GM23338 (cell line): ENCODE data around the gene HBQ1. TPM values are rescaled to one million over a fixed set of nuclear protein-coding genes. Genes with fewer than 3 reads are reported as not detected.

Source experiments
- ATAC-seq: fragments of 200-7000 bp; cut with Tn5 transposase; 3 replicates; pipeline ENCODE4 v1.9.1; 2020
- DNase-seq: peaks from one replicate; pipeline ENCODE4 v3.0.0-alpha.2; 2015; ENCODE audit warnings: low spot score
- H2AFZ ChIP-seq: fragments of 200-600 bp; sonication (generic); 2 replicates; pipeline ENCODE4 v1.8.0; 2016; ENCODE audit warnings: antibody characterized with exemption, mild to moderate bottlenecking, moderate library complexity
- H3F3A ChIP-seq: fragments of 200-600 bp; sonication (generic); replicated peaks from 2 replicates; pipeline ENCODE4 v1.8.0; 2017; ENCODE audit warnings: antibody characterized with exemption, mixed run types, low read depth
- H3K27ac ChIP-seq: fragments of 200-600 bp; sonication (generic); 2 replicates; pipeline ENCODE4 v1.6.1; 2016; ENCODE audit warnings: low read depth
- H3K27me3 ChIP-seq: fragments of 200-600 bp; sonication (generic); 2 replicates; pipeline ENCODE4 v1.8.0; 2016; ENCODE audit warnings: mild to moderate bottlenecking, mixed run types, moderate library complexity; ENCODE audit not compliant: insufficient read depth
- H3K36me3 ChIP-seq: fragments of 200-600 bp; sonication (generic); 2 replicates; pipeline ENCODE4 v1.8.0; 2016; ENCODE audit warnings: mild to moderate bottlenecking; ENCODE audit not compliant: insufficient read depth
- H3K4me1 ChIP-seq: fragments of 200-600 bp; sonication (generic); 2 replicates; pipeline ENCODE4 v1.8.0; 2016; ENCODE audit warnings: mild to moderate bottlenecking, moderate library complexity; ENCODE audit not compliant: insufficient read depth
- H3K4me2 ChIP-seq: fragments of 200-600 bp; sonication (generic); 2 replicates; pipeline ENCODE4 v1.7.1; 2017; ENCODE audit warnings: mixed run types
- H3K4me3 ChIP-seq: fragments of 200-600 bp; sonication (generic); 2 replicates; pipeline ENCODE4 v1.6.1; 2016; ENCODE audit warnings: mixed run types
- H3K79me2 ChIP-seq: fragments of 200-600 bp; sonication (generic); replicated peaks from 2 replicates; pipeline ENCODE4 v1.8.0; 2017; ENCODE audit warnings: mild to moderate bottlenecking; ENCODE audit not compliant: insufficient read depth
- H3K9me2 ChIP-seq: fragments of 200-600 bp; sonication (generic); 2 replicates; pipeline ENCODE4 v1.8.0; 2017; ENCODE audit not compliant: insufficient read depth
- H4K20me1 ChIP-seq: fragments of 200-600 bp; sonication (generic); replicated peaks from 2 replicates; pipeline ENCODE4 v1.8.0; 2017; ENCODE audit warnings: mild to moderate bottlenecking; ENCODE audit not compliant: insufficient read depth
- H3K27ac Mint-ChIP-seq: 2 replicates; pipeline ENCODE4 v1.8.0; 2020; ENCODE audit warnings: inconsistent platforms, mild to moderate bottlenecking, moderate library complexity, mixed read lengths
- H3K27me3 Mint-ChIP-seq: 3 replicates; pipeline ENCODE4 v1.8.0; 2022; ENCODE audit warnings: low read depth, mild to moderate bottlenecking, moderate library complexity, mixed read lengths, inconsistent platforms; ENCODE audit not compliant: insufficient read depth, poor library complexity
- H3K36me3 Mint-ChIP-seq: 3 replicates; pipeline ENCODE4 v1.8.0; 2021; ENCODE audit warnings: low read depth, mild to moderate bottlenecking, inconsistent platforms, moderate library complexity, mixed read lengths
- H3K4me1 Mint-ChIP-seq: 3 replicates; pipeline ENCODE4 v1.8.0; 2020; ENCODE audit warnings: mild to moderate bottlenecking, inconsistent platforms, mixed read lengths
- H3K4me3 Mint-ChIP-seq: 3 replicates; pipeline ENCODE4 v1.8.0; 2021; ENCODE audit warnings: moderate library complexity, mild to moderate bottlenecking, inconsistent platforms, mixed read lengths
- H3K9me3 Mint-ChIP-seq: 3 replicates; pipeline ENCODE4 v1.8.0; 2020; ENCODE audit warnings: moderate library complexity, mild to moderate bottlenecking, inconsistent platforms, mixed read lengths
- CREB1 ChIP-seq: fragments of 250-450 bp; sonication (Bioruptor Pico); IDR thresholded peaks from 2 replicates; pipeline ENCODE4 v1.5.0; 2020; ENCODE audit warnings: low read depth, mild to moderate bottlenecking, moderate library complexity
- CTCF ChIP-seq, 2 experiments: fragments of 200-600 bp in 1 of 2; sonication (generic) in 1 of 2; conservative IDR thresholded peaks; 2 replicates each; pipeline versions ENCODE4 v1.5.1 to v1.6.1; 2016 to 2017; ENCODE audit warnings: antibody characterized with exemption in 2 of 2, low read depth in 2 of 2, mild to moderate bottlenecking in 2 of 2, moderate library complexity in 1 of 2
- ETS1 ChIP-seq: IDR thresholded peaks from 2 replicates; pipeline ENCODE4 v1.6.1; 2016; ENCODE audit warnings: antibody characterized with exemption
- EZH2 ChIP-seq: fragments of 200-600 bp; sonication (generic); IDR thresholded peaks from one replicate; pipeline ENCODE4 v1.8.0; 2017; ENCODE audit warnings: antibody characterized with exemption, mild to moderate bottlenecking, low read depth; ENCODE audit not compliant: unreplicated experiment
- EZH2phosphoT487 ChIP-seq: fragments of 200-600 bp; sonication (generic); IDR thresholded peaks from one replicate; pipeline ENCODE4 v1.8.1; 2018; ENCODE audit warnings: antibody characterized with exemption; ENCODE audit not compliant: unreplicated experiment
- JUNB ChIP-seq: IDR thresholded peaks from one replicate; pipeline ENCODE4 v1.6.1; 2016; ENCODE audit warnings: antibody characterized with exemption; ENCODE audit not compliant: unreplicated experiment
- NANOG ChIP-seq: IDR thresholded peaks from 2 replicates; pipeline ENCODE4 v1.6.1; 2016; ENCODE audit warnings: antibody characterized with exemption, borderline replicate concordance
- POLR2AphosphoS5 ChIP-seq: IDR thresholded peaks from 2 replicates; pipeline ENCODE4 v1.6.1; 2016; ENCODE audit warnings: antibody characterized with exemption, low read depth
- REST ChIP-seq: IDR thresholded peaks from one replicate; pipeline ENCODE4 v1.6.1; 2018; ENCODE audit warnings: antibody characterized with exemption; ENCODE audit not compliant: unreplicated experiment
- STAT1 ChIP-seq: IDR thresholded peaks from one replicate; pipeline ENCODE4 v1.6.1; 2016; ENCODE audit warnings: antibody characterized with exemption; ENCODE audit not compliant: unreplicated experiment
- ZNF114 ChIP-seq: fragments of 250-450 bp; sonication (Bioruptor Pico); IDR thresholded peaks from 2 replicates; pipeline ENCODE4 v1.5.0; 2020; ENCODE audit warnings: mild to moderate bottlenecking, moderate library complexity
- ZNF331 ChIP-seq: fragments of 250-450 bp; sonication (Bioruptor Pico); IDR thresholded peaks from 2 replicates; pipeline ENCODE4 v1.5.0; 2020; ENCODE audit warnings: low read depth, mild to moderate bottlenecking, moderate library complexity
- ZNF462 ChIP-seq: fragments of 250-450 bp; sonication (Bioruptor Pico); IDR thresholded peaks from 2 replicates; pipeline ENCODE4 v1.5.0; 2020; ENCODE audit warnings: mild to moderate bottlenecking, moderate library complexity
- polyA plus RNA-seq: library from polyadenylated mRNA; unstranded; fragments of >200 nt; fragmentation: Nextera tagmentation; extraction: Ambion mirVana; gene quantifications from 2 replicates; pipeline ENCODE4 v1.2.1, GENCODE V29; 2016
- total RNA-seq: library from RNA; depleted of rRNA; stranded (reverse); fragments of >200 nt; shearing (Covaris generic); gene quantifications from 2 replicates; pipeline ENCODE4 v1.2.3, GENCODE V29; 2014

The HBQ1 gene
- total and polyA plus RNA-seq, 2 experiments from 2014 or later, result 6.6 to 8.5 TPM

- H3K9me3 Mint-ChIP-seq, result peaks cover 1% of the 10 kb centered on the region; the same call in 2 of the 3 replicates
- H3K27me3 ChIP-seq, result no peaks in the 10 kb centered on the region
- H3K36me3 ChIP-seq, result no peaks in the 10 kb centered on the region
- DNase-seq (no peak), ATAC-seq (no peak)
- no peak overlapping the region for H3K4me3 ChIP-seq
- H3K4me1 ChIP-seq, result no peaks in the 10 kb centered on the region
- peaks cover 8% of the 10 kb centered on the region for H3K27me3 Mint-ChIP-seq
- H2AFZ ChIP-seq, result no peak overlapping the region
- H3K4me2 ChIP-seq, result no peak overlapping the region
- TF ChIP-seq NANOG, result no peak
- no peak for TF ChIP-seq STAT1
- no peak for TF ChIP-seq EZH2
- no peak for TF ChIP-seq ETS1
- TF ChIP-seq CTCF (conservative IDR thresholded peaks at IDR 0.05; ENCODE audit: low read depth in 2 of 2), result no peak
- TF ChIP-seq ZNF114 (CRISPR knock-in tag), result no peak
- TF ChIP-seq ZNF331, result no peak
- TF ChIP-seq POLR2AphosphoS5, result no peak
- no peak for TF ChIP-seq CREB1 (CRISPR knock-in tag)
- TF ChIP-seq ZNF462 (CRISPR knock-in tag), result no peak
- TF ChIP-seq REST, result no peak
- no peak for TF ChIP-seq JUNB
- TF ChIP-seq EZH2phosphoT487, result no peak
- H3K27ac Mint-ChIP-seq, result no peak overlapping the region
- H3F3A ChIP-seq, result peaks cover 4% of the 10 kb centered on the region
- H3K79me2 ChIP-seq, result peaks cover 66% of the 10 kb centered on the region
- H3K9me2 ChIP-seq, result no peaks in the 10 kb centered on the region
- H4K20me1 ChIP-seq, result peaks cover 3% of the 10 kb centered on the region; the same call in 1 of the 2 replicates
- no peak overlapping the region for H3K27ac ChIP-seq
- H3K4me3 Mint-ChIP-seq, result no peak overlapping the region
- H3K4me1 Mint-ChIP-seq, result no peaks in the 10 kb centered on the region; the same call in 2 of the 3 replicates
- H3K36me3 Mint-ChIP-seq, result 0 out of 3 replicates have a peak, but pooled peaks cover 3% of the 10 kb centered on the region
Observed at GRCh38 chr16:133716-134115, 46.5 kb upstream of the HBQ1 start.
